Activated naive CD8-positive, alpha-beta T cell treated with anti-CD3 and anti-CD28 coated beads, Interleukin-2, amount 50 U/mL, for 24 hours (primary cell): ENCODE data around the gene PSAPL1.

Experiments
- ATAC-seq: fragments of 150-1000 bp; cut with Tn5 transposase; one replicate; pipeline ENCODE4 v1.10.0; 2021
- DNase-seq: peaks from one replicate; pipeline ENCODE4 v3.0.0; 2021
- H3K27ac Mint-ChIP-seq: one replicate; pipeline ENCODE4 v1.8.0; 2021; ENCODE audit warnings: mild to moderate bottlenecking, mixed read lengths
- H3K27me3 Mint-ChIP-seq: one replicate; pipeline ENCODE4 v1.8.0; 2021; ENCODE audit warnings: mixed read lengths
- H3K36me3 Mint-ChIP-seq: one replicate; pipeline ENCODE4 v1.8.0; 2021; ENCODE audit warnings: low read depth, mixed read lengths
- H3K4me1 Mint-ChIP-seq: one replicate; pipeline ENCODE4 v1.8.0; 2021; ENCODE audit warnings: mixed read lengths
- H3K4me3 Mint-ChIP-seq: one replicate; pipeline ENCODE4 v1.8.0; 2021; ENCODE audit warnings: mild to moderate bottlenecking, moderate library complexity, mixed read lengths
- H3K9me3 Mint-ChIP-seq: one replicate; pipeline ENCODE4 v1.8.0; 2021; ENCODE audit warnings: mixed read lengths

Gene PSAPL1

DNA sequence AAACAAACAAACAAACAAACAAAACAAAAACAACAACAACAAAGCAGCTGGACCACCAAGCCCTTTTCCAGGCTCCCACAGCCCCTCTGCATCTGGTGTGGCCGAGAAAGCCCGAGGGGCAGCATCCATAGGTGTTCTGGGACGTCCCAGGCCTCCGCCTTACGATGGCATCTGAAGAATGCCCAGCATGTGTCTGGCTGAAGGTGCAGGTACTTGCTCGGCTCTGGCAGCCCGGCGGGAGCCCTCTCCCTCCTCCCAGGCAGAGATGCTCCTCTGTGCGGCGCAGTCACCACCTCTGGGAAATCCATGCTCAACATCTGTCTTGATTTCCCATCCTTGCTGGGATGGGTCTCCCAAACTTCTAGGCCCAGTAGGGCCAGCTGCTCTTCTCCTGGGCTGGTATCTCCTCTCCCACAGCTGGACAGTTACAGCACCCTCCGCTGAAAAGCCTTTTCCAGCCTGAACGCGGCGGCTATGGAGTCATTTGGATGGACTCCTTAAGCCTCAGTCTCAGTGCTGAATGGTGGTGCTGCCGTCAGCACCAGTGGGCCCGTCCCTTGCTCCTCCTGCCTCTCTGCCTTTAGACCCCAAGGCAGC is 4.3 kb downstream of the PSAPL1 start:
- no peak for DNase-seq
- H3K4me1 Mint-ChIP-seq: no peaks in the 10 kb centered on the region
- no peak for ATAC-seq
- H3K36me3 Mint-ChIP-seq: no peaks in the 10 kb centered on the region
- no peak overlapping the region for H3K27ac Mint-ChIP-seq
- H3K27me3 Mint-ChIP-seq: no peaks in the 10 kb centered on the region
- H3K4me3 Mint-ChIP-seq: no peak overlapping the region
- no peaks in the 10 kb centered on the region for H3K9me3 Mint-ChIP-seq

DNA sequence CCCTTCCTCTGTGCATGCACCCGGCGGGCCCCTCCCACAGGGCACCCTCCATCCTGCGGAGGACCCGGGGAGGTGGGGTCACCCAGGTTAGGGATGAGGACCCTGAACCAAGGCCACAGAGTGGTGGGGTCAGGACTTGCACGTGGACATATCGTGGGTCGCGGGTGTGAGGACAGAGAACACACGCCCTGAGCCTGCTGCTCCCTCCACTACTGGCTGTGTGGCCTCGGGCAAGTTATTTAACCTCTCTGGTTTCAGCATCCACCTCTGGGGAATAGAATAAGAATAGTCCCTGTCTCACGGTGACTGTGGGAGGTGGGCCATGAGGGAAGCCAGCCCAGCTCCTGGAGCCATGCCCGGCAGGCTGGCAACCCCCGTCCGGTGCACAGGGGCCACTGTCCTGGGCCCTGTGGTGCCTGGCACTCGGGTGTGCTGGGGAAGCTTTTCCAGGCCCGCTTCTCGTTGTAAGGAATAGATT is 5.1 kb downstream of the PSAPL1 start:
- ATAC-seq (no peak), DNase-seq (no peak)
- H3K9me3 Mint-ChIP-seq: no peaks in the 10 kb centered on the region
- H3K27ac Mint-ChIP-seq: no peak overlapping the region
- H3K4me3 Mint-ChIP-seq: no peak overlapping the region
- H3K36me3 Mint-ChIP-seq: no peaks in the 10 kb centered on the region
- no peaks in the 10 kb centered on the region for H3K4me1 Mint-ChIP-seq
- H3K27me3 Mint-ChIP-seq: no peaks in the 10 kb centered on the region

GRCh38 chr4:7429069-7429416 is 5.7 kb downstream of the PSAPL1 start:
- DNase-seq (no peak), ATAC-seq (no peak)
- Mint-ChIP-seq H3K4me1 (no peaks in the 10 kb centered on the region), H3K9me3 (no peaks in the 10 kb centered on the region), H3K27me3 (no peaks in the 10 kb centered on the region), H3K4me3 (no peak overlapping the region), H3K27ac (no peak overlapping the region), H3K36me3 (no peaks in the 10 kb centered on the region)

DNA sequence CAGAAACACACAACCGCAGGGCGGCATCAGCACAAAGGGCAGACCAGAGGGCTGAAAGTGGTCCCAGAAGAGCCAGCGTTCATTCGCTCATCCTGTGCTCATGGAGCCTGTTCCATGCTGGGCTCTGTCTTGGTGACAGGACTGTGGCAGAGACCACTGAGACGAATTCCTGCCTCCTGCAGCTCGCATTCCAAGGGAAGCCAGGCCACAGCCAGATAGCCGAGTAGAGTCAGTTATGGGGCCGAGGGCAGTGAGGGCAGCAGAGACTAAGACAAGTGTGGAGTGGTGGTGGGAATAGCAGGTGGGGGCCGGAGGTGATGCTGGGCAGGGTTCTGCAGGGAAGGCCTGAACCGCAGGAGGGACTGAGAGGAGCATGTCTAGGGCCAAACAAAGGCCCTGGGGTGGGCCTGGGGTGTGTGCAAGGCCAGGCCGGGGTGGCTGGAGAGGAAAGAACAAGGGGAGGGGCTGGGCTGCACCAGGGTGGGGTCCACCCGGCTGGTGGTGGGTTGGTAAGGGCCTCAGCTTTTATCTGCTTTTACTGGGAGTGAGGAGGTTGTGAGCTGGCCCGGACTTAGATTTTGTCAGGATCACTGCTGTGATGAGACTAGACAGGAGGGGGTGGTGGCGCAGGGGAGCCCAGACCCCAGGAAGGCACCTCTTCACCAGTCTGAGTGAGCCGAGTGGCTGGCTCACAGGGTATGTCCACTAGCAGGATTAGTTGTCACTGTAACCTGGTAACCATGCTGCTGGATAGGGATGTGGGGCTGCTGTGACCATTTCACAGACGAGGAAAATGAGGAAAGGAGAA is 6.3 kb downstream of the PSAPL1 start:
- Mint-ChIP-seq H3K9me3 (no peaks in the 10 kb centered on the region), H3K27me3 (no peaks in the 10 kb centered on the region), H3K36me3 (no peaks in the 10 kb centered on the region), H3K27ac (no peak overlapping the region), H3K4me1 (no peaks in the 10 kb centered on the region), H3K4me3 (no peak overlapping the region)
- ATAC-seq: no peak
- DNase-seq: no peak

DNA sequence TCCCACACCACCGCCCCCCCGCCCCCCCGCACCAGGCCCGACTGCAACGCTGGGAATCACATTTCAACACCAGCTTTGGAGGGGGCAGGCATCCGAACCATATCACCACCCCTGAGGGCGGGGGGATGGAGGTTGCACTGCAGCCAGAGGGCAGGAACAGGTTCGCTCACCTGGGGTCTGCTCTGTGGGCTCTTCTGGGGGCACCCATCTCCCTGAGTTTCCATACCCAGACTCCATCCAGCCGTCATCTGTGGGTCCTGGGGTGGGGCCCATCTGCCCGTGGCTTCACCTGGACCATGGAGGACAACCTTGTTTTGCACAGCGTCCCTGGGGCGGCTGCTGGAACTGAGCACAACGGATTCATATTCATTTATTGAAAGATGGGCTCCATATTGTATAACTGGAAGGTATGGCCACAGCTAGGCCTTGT is 6.9 kb downstream of the PSAPL1 start:
- Mint-ChIP-seq H3K27me3 (no peaks in the 10 kb centered on the region), H3K36me3 (no peaks in the 10 kb centered on the region), H3K4me3 (no peak overlapping the region), H3K27ac (no peak overlapping the region), H3K9me3 (no peaks in the 10 kb centered on the region), H3K4me1 (no peaks in the 10 kb centered on the region)
- no peak for DNase-seq
- ATAC-seq: no peak

DNA sequence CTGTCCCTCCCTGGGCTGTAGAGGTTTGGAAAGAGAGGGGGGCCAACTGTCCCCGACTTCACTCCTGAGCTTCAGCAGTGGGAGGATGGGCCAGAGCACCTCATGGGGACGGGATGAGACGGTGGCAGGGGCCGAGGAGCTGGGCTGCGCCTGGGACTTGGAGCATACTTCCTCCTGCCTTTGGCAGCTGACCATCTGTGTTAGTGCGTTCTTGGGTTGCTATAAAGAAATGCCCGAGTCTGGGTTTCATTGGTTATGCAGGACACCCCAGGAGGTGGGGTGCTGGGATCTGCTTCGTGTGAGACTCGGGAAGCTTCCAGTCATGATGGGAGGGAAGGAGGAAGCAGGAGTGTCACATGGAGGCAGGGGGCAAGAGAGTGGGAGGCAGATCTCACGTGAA is 7.4 kb downstream of the PSAPL1 start:
- no peaks in the 10 kb centered on the region for H3K9me3 Mint-ChIP-seq
- no peak overlapping the region for H3K4me3 Mint-ChIP-seq
- no peaks in the 10 kb centered on the region for H3K27me3 Mint-ChIP-seq
- H3K4me1 Mint-ChIP-seq: no peaks in the 10 kb centered on the region
- DNase-seq (no peak), ATAC-seq (no peak)
- no peak overlapping the region for H3K27ac Mint-ChIP-seq
- H3K36me3 Mint-ChIP-seq: no peaks in the 10 kb centered on the region

DNA sequence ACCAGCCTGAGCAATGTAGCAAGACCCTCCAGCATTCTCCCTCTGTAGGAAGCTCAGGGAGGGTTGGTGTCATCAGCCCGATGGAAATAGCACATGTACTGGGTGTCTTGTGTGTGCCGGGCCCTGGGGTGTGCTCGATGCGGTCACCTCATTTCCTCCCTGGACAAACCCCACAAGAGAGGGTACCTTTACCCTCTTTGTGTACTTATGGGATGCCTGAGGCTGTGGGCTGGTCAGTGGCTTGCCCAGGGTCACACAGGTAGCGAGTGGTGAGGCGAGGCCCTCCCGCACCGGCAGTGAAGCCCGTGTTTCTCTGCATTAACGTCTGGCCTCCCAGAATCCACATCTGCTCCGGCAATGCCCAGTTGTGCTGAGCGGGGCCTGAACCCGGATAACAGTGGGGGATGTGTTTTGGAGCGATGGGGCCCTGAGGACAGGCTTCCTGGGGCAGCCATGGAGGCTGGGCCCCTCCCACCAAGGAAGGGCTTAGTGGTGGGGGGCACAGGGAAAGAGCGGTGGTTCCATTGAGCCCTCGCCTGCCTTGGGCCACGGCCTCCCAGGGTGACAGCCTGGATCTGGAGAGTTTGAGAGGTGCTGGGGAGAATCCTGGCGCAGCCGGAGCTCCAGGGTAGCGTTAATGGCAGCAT is 8.1 kb downstream of the PSAPL1 start:
- no peak for ATAC-seq

GRCh38 chr4:7425591-7426468 is 8.9 kb downstream of the PSAPL1 start:
- no peaks in the 10 kb centered on the region for H3K36me3 Mint-ChIP-seq
- no peaks in the 10 kb centered on the region for H3K9me3 Mint-ChIP-seq
- no peak for DNase-seq
- no peaks in the 10 kb centered on the region for H3K4me1 Mint-ChIP-seq
- H3K27ac Mint-ChIP-seq: no peak overlapping the region
- no peak for ATAC-seq
- H3K4me3 Mint-ChIP-seq: no peak overlapping the region
- no peaks in the 10 kb centered on the region for H3K27me3 Mint-ChIP-seq

More for the DNA sequence above, 8.1 kb downstream of the PSAPL1 start:
- DNase-seq: no peak
- no peaks in the 10 kb centered on the region for H3K36me3 Mint-ChIP-seq
- no peak overlapping the region for H3K27ac Mint-ChIP-seq
- no peak overlapping the region for H3K4me3 Mint-ChIP-seq
- no peaks in the 10 kb centered on the region for H3K4me1 Mint-ChIP-seq
- H3K27me3 Mint-ChIP-seq: no peaks in the 10 kb centered on the region
- H3K9me3 Mint-ChIP-seq: no peaks in the 10 kb centered on the region

- Mint-ChIP-seq H3K36me3 (no peaks in the 10 kb centered on the region), H3K9me3 (no peaks in the 10 kb centered on the region), H3K4me3 (no peak overlapping the region), H3K27ac (no peak overlapping the region), H3K27me3 (no peaks in the 10 kb centered on the region), H3K4me1 (no peaks in the 10 kb centered on the region)
- DNase-seq: no peak
- ATAC-seq: no peak
Observed at GRCh38 chr4:7425124-7425523, 9.6 kb downstream of the PSAPL1 start.

DNA sequence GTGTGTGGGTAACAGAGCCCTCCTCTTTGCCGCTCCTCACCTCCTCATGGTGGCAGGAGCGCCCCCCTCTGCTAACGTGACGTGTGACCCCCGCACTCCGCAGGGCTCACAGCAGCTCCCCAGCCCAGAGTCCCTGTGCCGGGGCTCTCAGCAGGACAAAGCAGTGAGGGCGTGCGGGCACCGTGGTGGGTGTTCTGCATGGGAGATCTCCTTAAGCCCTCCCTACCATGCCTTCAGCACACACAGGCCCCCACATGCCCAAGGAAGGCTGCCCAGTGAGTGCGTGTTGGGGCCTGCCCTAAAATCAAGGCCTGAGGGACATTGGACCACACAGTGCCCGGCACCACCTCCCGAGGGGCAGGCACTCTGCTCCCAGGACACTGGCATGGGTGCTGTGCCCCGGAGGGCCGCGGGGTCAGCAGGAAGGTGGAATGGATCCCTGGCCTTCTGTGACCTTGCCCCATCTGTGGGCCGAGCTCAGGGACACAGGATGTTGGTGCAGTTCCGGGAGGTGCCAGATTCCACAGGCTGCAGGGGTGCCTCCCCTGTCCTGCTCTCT is 10.1 kb downstream of the PSAPL1 start:
- Mint-ChIP-seq H3K4me1 (no peaks in the 10 kb centered on the region), H3K4me3 (no peak overlapping the region), H3K27ac (no peak overlapping the region), H3K9me3 (no peaks in the 10 kb centered on the region), H3K36me3 (no peaks in the 10 kb centered on the region), H3K27me3 (no peaks in the 10 kb centered on the region)
- DNase-seq: no peak
- no peak for ATAC-seq

DNA sequence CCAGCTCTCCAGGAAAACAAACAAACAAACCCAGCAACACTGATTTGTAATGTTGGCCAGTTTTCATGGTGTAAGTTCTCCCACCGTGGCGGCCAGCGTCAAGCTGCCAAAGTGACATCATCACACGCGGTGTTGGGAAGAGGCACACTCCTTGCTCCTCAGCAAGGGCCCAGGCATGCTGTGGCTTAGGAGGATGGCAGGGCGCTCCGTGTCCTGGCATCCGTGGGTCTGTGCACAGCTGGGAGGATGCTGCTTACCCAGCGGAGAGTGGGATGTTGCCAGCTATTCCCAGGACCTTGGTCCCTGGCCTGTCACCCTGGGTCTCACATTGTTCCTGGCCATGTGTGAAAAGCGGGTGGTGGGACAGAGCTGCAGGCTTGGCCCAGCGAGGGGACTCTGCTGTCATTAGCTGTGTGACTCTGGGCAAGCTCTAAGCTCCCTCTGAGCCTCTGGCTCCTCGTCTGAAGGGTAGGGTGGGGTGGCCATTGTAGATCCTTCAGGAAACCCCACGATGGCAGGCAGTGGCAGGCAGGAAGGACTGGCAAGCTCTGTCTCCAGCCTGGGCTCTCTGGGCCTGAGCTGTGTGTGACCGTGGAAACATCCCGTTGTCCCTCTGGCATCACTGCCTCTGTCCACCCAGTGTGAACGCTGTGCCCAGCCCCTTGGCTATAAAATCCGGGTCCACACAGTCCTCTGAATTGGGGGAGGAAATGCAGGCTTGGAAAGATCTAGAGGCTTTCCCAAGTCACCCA is 10.8 kb downstream of the PSAPL1 start:
- Mint-ChIP-seq H3K27me3 (no peaks in the 10 kb centered on the region), H3K9me3 (no peaks in the 10 kb centered on the region), H3K27ac (no peak overlapping the region), H3K36me3 (no peaks in the 10 kb centered on the region), H3K4me1 (no peaks in the 10 kb centered on the region), H3K4me3 (no peak overlapping the region)
- ATAC-seq (no peak), DNase-seq (no peak)

DNA sequence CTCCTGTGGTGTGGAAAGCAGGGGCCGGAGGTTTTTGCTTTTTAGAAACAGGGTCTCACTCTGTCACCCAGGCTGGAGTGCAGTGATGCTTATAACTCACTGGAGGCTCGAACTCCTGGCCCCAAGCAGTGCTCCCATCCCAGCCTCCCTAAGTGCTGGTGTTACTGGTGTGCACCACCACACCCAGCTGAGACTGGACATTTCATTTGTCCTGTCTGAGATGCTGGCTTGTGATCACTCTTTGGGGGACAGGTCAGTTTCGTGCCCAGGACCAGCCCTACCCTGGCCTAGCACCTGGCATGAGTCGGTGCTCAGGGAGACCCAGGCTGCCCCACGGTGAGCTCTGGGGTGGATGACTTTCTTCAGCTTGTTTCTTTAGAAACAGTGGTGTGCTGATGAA is 11.3 kb downstream of the PSAPL1 start:
- H3K9me3 Mint-ChIP-seq: peaks cover 2% of the 10 kb centered on the region
- no peak overlapping the region for H3K4me3 Mint-ChIP-seq
- ATAC-seq (no peak), DNase-seq (no peak)
- no peaks in the 10 kb centered on the region for H3K36me3 Mint-ChIP-seq
- H3K27ac Mint-ChIP-seq: no peak overlapping the region
- H3K27me3 Mint-ChIP-seq: no peaks in the 10 kb centered on the region
- no peaks in the 10 kb centered on the region for H3K4me1 Mint-ChIP-seq

GRCh38 chr4:7422898-7423180 is 11.9 kb downstream of the PSAPL1 start:
- Mint-ChIP-seq H3K36me3 (no peaks in the 10 kb centered on the region), H3K4me1 (no peaks in the 10 kb centered on the region), H3K4me3 (no peak overlapping the region), H3K9me3 (peaks cover 8% of the 10 kb centered on the region), H3K27me3 (no peaks in the 10 kb centered on the region), H3K27ac (no peak overlapping the region)
- ATAC-seq (no peak), DNase-seq (no peak)
